Measurements from ENCODE around the gene NPTX2.

NPTX2 gene

DNA sequence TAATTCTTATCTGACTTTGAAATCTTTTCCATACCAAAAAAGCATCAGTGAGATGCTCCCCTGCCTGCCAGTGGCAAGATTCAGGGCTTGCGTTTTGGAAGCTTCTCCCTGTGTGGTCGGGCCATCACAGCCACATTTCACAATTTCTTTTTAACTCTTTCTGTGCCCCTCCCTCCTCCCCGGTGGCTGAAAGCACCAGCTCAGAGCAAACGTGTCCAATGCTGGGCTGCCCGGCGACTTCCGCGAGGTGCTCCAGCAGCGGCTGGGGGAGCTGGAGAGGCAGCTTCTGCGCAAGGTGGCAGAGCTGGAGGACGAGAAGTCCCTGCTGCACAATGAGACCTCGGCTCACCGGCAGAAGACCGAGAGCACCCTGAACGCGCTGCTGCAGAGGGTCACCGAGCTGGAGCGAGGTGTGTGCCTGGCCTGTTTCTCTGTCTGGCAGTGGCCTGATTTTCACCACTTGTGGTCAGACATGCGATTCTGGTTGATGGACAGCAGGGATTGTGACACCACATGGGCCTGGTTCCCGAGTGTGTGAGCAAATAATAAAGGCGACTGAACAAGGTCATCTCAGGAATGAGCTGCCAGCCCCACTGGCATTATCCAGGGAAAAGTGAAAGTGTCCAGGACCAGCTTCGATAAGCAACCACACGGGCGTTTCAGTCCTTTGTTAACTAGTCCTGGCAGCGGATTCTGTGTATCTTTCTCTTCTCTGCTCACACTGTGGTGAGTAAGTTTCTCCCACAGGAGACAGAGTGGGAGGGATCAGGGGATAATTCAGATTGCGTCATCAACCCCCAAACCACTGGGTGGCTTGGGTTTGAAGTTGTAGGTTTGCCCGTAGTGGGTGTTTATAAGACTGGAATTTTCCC is 2.6 kb downstream of the NPTX2 start:
- Histone ChIP-seq H3K4me1 (ENCODE audit: control insufficient read depth, insufficient read depth, low read length) (peaks cover 19% of the 10 kb centered on the region), H3K9me3 (replicated peaks; ENCODE audit: low read length) (no peaks in the 10 kb centered on the region), H3K27me3 (ENCODE audit: control insufficient read depth, insufficient read depth, low read length) (peaks cover 12% of the 10 kb centered on the region), H3K4me3 (ENCODE audit: low read length) (peak overlapping the region; percentile 85), H3K36me3 (ENCODE audit: insufficient read depth, low read length) (peaks cover 37% of the 10 kb centered on the region), H3K4me2 (ENCODE audit: low read length) (peak overlapping the region; percentile 80), H3K9ac (ENCODE audit: low read depth, low read length) (peak overlapping the region; percentile 72)

GRCh38 chr7:98621573-98622482 is 4.7 kb downstream of the NPTX2 start:
- H3K9ac ChIP-seq (ENCODE audit: low read depth, low read length) = no peak overlapping the region
- H3K36me3 ChIP-seq (ENCODE audit: insufficient read depth, low read length) = peaks cover 52% of the 10 kb centered on the region
- H3K4me3 ChIP-seq (ENCODE audit: low read length) = no peak overlapping the region
- no peak overlapping the region for H3K4me2 ChIP-seq (ENCODE audit: low read length)
- H3K27me3 ChIP-seq (ENCODE audit: control insufficient read depth, insufficient read depth, low read length) = no peaks in the 10 kb centered on the region
- no peaks in the 10 kb centered on the region for H3K9me3 ChIP-seq (replicated peaks; ENCODE audit: low read length)
- peaks cover 15% of the 10 kb centered on the region for H3K4me1 ChIP-seq (ENCODE audit: control insufficient read depth, insufficient read depth, low read length)

- no peak overlapping the region for H3K9ac ChIP-seq (ENCODE audit: low read depth, low read length)
- H3K9me3 ChIP-seq (replicated peaks; ENCODE audit: low read length) = no peaks in the 10 kb centered on the region
- no peak overlapping the region for H3K4me3 ChIP-seq (ENCODE audit: low read length)
- no peak overlapping the region for H3K4me2 ChIP-seq (ENCODE audit: low read length)
- no peaks in the 10 kb centered on the region for H3K27me3 ChIP-seq (ENCODE audit: control insufficient read depth, insufficient read depth, low read length)
- H3K4me1 ChIP-seq (ENCODE audit: control insufficient read depth, insufficient read depth, low read length) = peaks cover 14% of the 10 kb centered on the region
- H3K36me3 ChIP-seq (ENCODE audit: insufficient read depth, low read length) = peaks cover 61% of the 10 kb centered on the region
Observed at GRCh38 chr7:98622926-98623325, 5.8 kb downstream of the NPTX2 start.

GRCh38 chr7:98624846-98625420 is 7.8 kb downstream of the NPTX2 start:
- no peaks in the 10 kb centered on the region for H3K9me3 ChIP-seq (replicated peaks; ENCODE audit: low read length)
- H3K4me2 ChIP-seq (ENCODE audit: low read length) = no peak overlapping the region
- H3K4me1 ChIP-seq (ENCODE audit: control insufficient read depth, insufficient read depth, low read length) = peaks cover 9% of the 10 kb centered on the region
- H3K36me3 ChIP-seq (ENCODE audit: insufficient read depth, low read length) = peaks cover 67% of the 10 kb centered on the region
- H3K9ac ChIP-seq (ENCODE audit: low read depth, low read length) = no peak overlapping the region
- no peak overlapping the region for H3K4me3 ChIP-seq (ENCODE audit: low read length)
- H3K27me3 ChIP-seq (ENCODE audit: control insufficient read depth, insufficient read depth, low read length) = no peaks in the 10 kb centered on the region

GRCh38 chr7:98626460-98627412 is 9.7 kb downstream of the NPTX2 start:
- Histone ChIP-seq H3K4me3 (ENCODE audit: low read length) (no peak overlapping the region), H3K9me3 (replicated peaks; ENCODE audit: low read length) (no peaks in the 10 kb centered on the region), H3K27me3 (ENCODE audit: control insufficient read depth, insufficient read depth, low read length) (no peaks in the 10 kb centered on the region), H3K4me2 (ENCODE audit: low read length) (no peak overlapping the region), H3K9ac (ENCODE audit: low read depth, low read length) (no peak overlapping the region), H3K4me1 (ENCODE audit: control insufficient read depth, insufficient read depth, low read length) (peaks cover 5% of the 10 kb centered on the region), H3K36me3 (ENCODE audit: insufficient read depth, low read length) (peaks cover 51% of the 10 kb centered on the region)

GRCh38 chr7:98627413-98627790 is 10.3 kb downstream of the NPTX2 start:
- no peaks in the 10 kb centered on the region for H3K9me3 ChIP-seq (replicated peaks; ENCODE audit: low read length)
- H3K4me1 ChIP-seq (ENCODE audit: control insufficient read depth, insufficient read depth, low read length) = peaks cover 5% of the 10 kb centered on the region
- H3K9ac ChIP-seq (ENCODE audit: low read depth, low read length) = no peak overlapping the region
- peaks cover 46% of the 10 kb centered on the region for H3K36me3 ChIP-seq (ENCODE audit: insufficient read depth, low read length)
- no peak overlapping the region for H3K4me3 ChIP-seq (ENCODE audit: low read length)
- no peaks in the 10 kb centered on the region for H3K27me3 ChIP-seq (ENCODE audit: control insufficient read depth, insufficient read depth, low read length)
- no peak overlapping the region for H3K4me2 ChIP-seq (ENCODE audit: low read length)

DNA sequence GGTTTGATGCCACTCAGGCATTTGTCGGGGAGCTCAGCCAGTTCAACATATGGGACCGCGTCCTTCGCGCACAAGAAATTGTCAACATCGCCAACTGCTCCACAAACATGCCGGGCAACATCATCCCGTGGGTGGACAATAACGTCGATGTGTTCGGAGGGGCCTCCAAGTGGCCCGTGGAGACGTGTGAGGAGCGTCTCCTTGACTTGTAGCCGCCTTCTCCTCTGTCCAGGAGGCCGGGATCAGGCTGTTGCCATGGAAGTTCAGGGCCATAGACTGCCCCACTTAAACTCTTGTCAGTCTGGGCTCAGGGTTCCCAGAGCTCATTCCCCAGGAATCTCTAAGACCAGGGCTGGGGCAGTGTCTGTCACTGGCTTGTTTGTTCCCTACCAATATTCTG is 11.3 kb downstream of the NPTX2 start:
- Histone ChIP-seq H3K4me2 (ENCODE audit: low read length) (no peak overlapping the region), H3K4me1 (ENCODE audit: control insufficient read depth, insufficient read depth, low read length) (peaks cover 5% of the 10 kb centered on the region), H3K9me3 (replicated peaks; ENCODE audit: low read length) (no peaks in the 10 kb centered on the region), H3K27me3 (ENCODE audit: control insufficient read depth, insufficient read depth, low read length) (no peaks in the 10 kb centered on the region), H3K9ac (ENCODE audit: low read depth, low read length) (no peak overlapping the region), H3K4me3 (ENCODE audit: low read length) (no peak overlapping the region), H3K36me3 (ENCODE audit: insufficient read depth, low read length) (peaks cover 38% of the 10 kb centered on the region)

- Histone ChIP-seq H3K36me3 (ENCODE audit: insufficient read depth, low read length) (peaks cover 34% of the 10 kb centered on the region), H3K9me3 (replicated peaks; ENCODE audit: low read length) (no peaks in the 10 kb centered on the region), H3K9ac (ENCODE audit: low read depth, low read length) (no peak overlapping the region), H3K4me1 (ENCODE audit: control insufficient read depth, insufficient read depth, low read length) (peaks cover 5% of the 10 kb centered on the region), H3K27me3 (ENCODE audit: control insufficient read depth, insufficient read depth, low read length) (no peaks in the 10 kb centered on the region), H3K4me2 (ENCODE audit: low read length) (no peak overlapping the region), H3K4me3 (ENCODE audit: low read length) (no peak overlapping the region)
Observed at GRCh38 chr7:98629001-98629431, 11.9 kb downstream of the NPTX2 start.

DNA sequence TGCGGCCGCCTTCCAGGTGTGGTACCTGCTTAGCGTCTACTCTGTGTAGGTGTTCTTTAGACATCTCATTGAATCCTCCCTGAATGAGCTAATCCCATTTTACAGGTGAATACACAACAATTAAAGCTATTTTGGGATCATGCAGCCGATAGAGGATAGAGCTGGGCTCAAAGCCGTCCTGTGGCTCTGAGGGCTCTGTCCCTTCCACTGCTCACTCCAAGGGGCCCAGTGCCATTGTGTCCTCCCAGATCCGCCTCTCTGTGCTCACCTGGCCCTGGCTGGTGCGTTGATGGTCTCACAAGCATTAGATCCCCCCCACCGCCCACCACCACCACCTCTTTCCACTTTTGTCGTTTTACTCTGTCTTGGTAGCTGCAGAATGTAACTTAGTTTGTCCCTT is 13.1 kb downstream of the NPTX2 start:
- H3K4me3 ChIP-seq (ENCODE audit: low read length) = no peak overlapping the region
- H3K27me3 ChIP-seq (ENCODE audit: control insufficient read depth, insufficient read depth, low read length) = no peaks in the 10 kb centered on the region
- H3K4me1 ChIP-seq (ENCODE audit: control insufficient read depth, insufficient read depth, low read length) = peaks cover 5% of the 10 kb centered on the region
- H3K4me2 ChIP-seq (ENCODE audit: low read length) = no peak overlapping the region
- no peak overlapping the region for H3K9ac ChIP-seq (ENCODE audit: low read depth, low read length)
- H3K36me3 ChIP-seq (ENCODE audit: insufficient read depth, low read length) = peaks cover 25% of the 10 kb centered on the region
- no peaks in the 10 kb centered on the region for H3K9me3 ChIP-seq (replicated peaks; ENCODE audit: low read length)

- Histone ChIP-seq H3K4me1 (ENCODE audit: control insufficient read depth, insufficient read depth, low read length) (peaks cover 5% of the 10 kb centered on the region), H3K9ac (ENCODE audit: low read depth, low read length) (no peak overlapping the region), H3K4me3 (ENCODE audit: low read length) (no peak overlapping the region), H3K27me3 (ENCODE audit: control insufficient read depth, insufficient read depth, low read length) (no peaks in the 10 kb centered on the region), H3K36me3 (ENCODE audit: insufficient read depth, low read length) (peaks cover 23% of the 10 kb centered on the region), H3K9me3 (replicated peaks; ENCODE audit: low read length) (no peaks in the 10 kb centered on the region), H3K4me2 (ENCODE audit: low read length) (no peak overlapping the region)
Observed at GRCh38 chr7:98630770-98631169, 13.7 kb downstream of the NPTX2 start.

Measured in skeletal muscle satellite cell (primary cell).